IPS-20b (cell line): ENCODE data around the gene CD70.
A peak's percentile ranks its signal among the peaks of the same experiment; 100 is the strongest.
"Not testable (repeated sequence)": the region's sequence is repeated elsewhere in the genome, so short reads cannot be mapped to it uniquely, and the experiment has no call there.

ENCODE experiments used
- H3K27ac ChIP-seq: one replicate; pipeline ENCODE4 v1.5.1; 2013; ENCODE audit warnings: low read length
- H3K27me3 ChIP-seq: 2 replicates; pipeline ENCODE4 v1.6.1; 2013; ENCODE audit warnings: mild to moderate bottlenecking, low read length, inconsistent platforms; ENCODE audit not compliant: insufficient read depth
- H3K36me3 ChIP-seq: 2 replicates; pipeline ENCODE4 v1.6.1; 2013; ENCODE audit warnings: low read depth, mild to moderate bottlenecking, inconsistent platforms, low read length, moderate library complexity; ENCODE audit not compliant: insufficient read depth
- H3K4me1 ChIP-seq: 2 replicates; pipeline ENCODE4 v1.6.1; 2013; ENCODE audit warnings: mild to moderate bottlenecking, control low read depth, inconsistent platforms, low read length, moderate library complexity; ENCODE audit not compliant: insufficient read depth
- H3K4me3 ChIP-seq: 2 replicates; pipeline ENCODE4 v1.5.1; 2013; ENCODE audit warnings: mild to moderate bottlenecking, low read length, inconsistent platforms
- H3K9ac ChIP-seq: 2 replicates; pipeline ENCODE4 v1.6.1; 2013; ENCODE audit warnings: low read depth, mild to moderate bottlenecking, inconsistent platforms, low read length, moderate library complexity
- H3K9me3 ChIP-seq: 2 replicates; pipeline ENCODE4 v1.6.1; 2013; ENCODE audit warnings: mild to moderate bottlenecking, low read depth, low read length, inconsistent platforms; ENCODE audit not compliant: insufficient read depth

Gene CD70

GRCh38 chr19:6593651-6594416 lies 2.9 kb upstream of the CD70 start:
- Histone ChIP-seq H3K9me3 (no peaks in the 10 kb centered on the region), H3K4me3 (no peak overlapping the region), H3K4me1 (peaks cover 4% of the 10 kb centered on the region; the same call in 1 of the 2 replicates), H3K9ac (no peak overlapping the region), H3K36me3 (no peaks in the 10 kb centered on the region), H3K27ac (no peak overlapping the region), H3K27me3 (peaks cover 48% of the 10 kb centered on the region)

DNA sequence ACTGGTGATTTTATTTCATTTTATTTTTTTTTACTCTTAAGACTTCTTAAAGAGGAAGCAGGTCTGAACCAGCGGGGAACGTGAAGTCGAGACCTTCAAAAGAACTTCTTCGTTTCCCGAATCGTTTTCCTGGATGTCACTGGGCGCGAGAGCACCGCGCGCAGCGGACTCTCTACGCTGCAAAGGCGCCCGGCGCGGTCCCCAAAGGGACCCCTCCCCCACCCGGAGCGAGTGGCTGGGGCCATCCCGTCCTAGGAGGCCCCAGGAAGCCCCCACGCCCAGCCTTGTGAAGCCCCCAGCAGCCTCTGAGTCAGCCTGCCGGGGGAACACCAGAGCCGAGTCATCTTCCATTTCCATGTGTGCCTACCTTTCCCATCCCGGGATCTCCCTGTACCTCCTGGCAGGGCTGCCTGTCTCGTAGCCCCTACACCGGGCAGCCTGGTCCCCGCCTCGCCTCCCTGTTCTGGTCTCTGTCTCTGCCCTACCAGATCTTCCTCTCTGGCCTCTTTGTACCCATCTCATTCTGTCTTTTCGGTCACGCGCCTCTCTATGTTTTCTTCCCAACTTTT lies 608 bp downstream of the CD70 start:
- H3K9me3 ChIP-seq: 0 out of 2 replicates have a peak, but pooled peaks cover 2% of the 10 kb centered on the region
- peaks cover 16% of the 10 kb centered on the region; the same call in 1 of the 2 replicates for H3K4me1 ChIP-seq
- peak overlapping the region; percentile 70 for H3K4me3 ChIP-seq
- no peak overlapping the region for H3K9ac ChIP-seq
- no peak overlapping the region for H3K27ac ChIP-seq
- H3K36me3 ChIP-seq: no peaks in the 10 kb centered on the region
- peaks cover 82% of the 10 kb centered on the region for H3K27me3 ChIP-seq

DNA sequence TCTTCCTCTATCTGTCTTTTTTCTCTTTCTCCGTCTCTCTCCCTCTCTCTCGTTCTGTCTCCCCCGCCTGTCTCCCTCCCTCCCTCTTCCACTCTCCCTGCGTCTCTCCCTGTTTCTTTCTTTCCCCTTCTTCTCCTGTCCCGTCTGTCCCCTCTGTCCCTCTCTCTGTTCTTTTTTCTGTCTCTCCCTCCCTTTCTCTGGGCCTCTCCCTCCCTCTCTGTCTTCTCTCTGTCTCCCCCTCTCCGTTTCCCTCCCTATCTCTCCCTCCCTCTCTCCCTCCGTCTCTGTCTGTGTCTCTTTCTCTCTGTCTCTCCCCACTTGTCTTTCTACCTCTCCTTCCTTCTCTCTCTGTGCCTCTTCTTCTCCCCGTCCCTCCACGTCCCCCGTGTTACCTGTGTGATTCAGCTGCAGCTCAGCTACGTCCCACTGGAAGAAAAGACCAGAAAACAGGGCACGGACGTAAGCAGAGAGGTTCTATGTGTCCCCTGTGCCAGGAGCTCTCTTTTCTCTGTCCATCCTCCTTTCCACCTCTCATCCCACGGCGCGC lies 1.2 kb downstream of the CD70 start:
- Histone ChIP-seq H3K27me3 (peaks cover 87% of the 10 kb centered on the region), H3K4me1 (peaks cover 16% of the 10 kb centered on the region; the same call in 1 of the 2 replicates), H3K4me3 (peak overlapping the region; percentile 70)

GRCh38 chr19:6588508-6589345 lies 2.2 kb downstream of the CD70 start:
- Histone ChIP-seq H3K4me3 (peak overlapping the region; percentile 42; the same call in 1 of the 2 replicates), H3K27ac (no peak overlapping the region), H3K9me3 (0 out of 2 replicates have a peak, but pooled peaks cover 2% of the 10 kb centered on the region), H3K36me3 (no peaks in the 10 kb centered on the region), H3K4me1 (peaks cover 16% of the 10 kb centered on the region; the same call in 1 of the 2 replicates), H3K27me3 (peaks cover 82% of the 10 kb centered on the region), H3K9ac (no peak overlapping the region)

More for the DNA sequence above, 1.2 kb downstream of the CD70 start:
- Histone ChIP-seq H3K9ac (no peak overlapping the region), H3K9me3 (0 out of 2 replicates have a peak, but pooled peaks cover 2% of the 10 kb centered on the region), H3K27ac (no peak overlapping the region), H3K36me3 (no peaks in the 10 kb centered on the region)

- Histone ChIP-seq H3K9me3 (0 out of 2 replicates have a peak, but pooled peaks cover 2% of the 10 kb centered on the region), H3K4me1 (peaks cover 16% of the 10 kb centered on the region; the same call in 1 of the 2 replicates), H3K27ac (no peak overlapping the region), H3K4me3 (peak overlapping the region; percentile 65), H3K36me3 (no peaks in the 10 kb centered on the region), H3K9ac (no peak overlapping the region), H3K27me3 (peaks cover 76% of the 10 kb centered on the region)
Measured at GRCh38 chr19:6587998-6588507, 2.9 kb downstream of the CD70 start.

DNA sequence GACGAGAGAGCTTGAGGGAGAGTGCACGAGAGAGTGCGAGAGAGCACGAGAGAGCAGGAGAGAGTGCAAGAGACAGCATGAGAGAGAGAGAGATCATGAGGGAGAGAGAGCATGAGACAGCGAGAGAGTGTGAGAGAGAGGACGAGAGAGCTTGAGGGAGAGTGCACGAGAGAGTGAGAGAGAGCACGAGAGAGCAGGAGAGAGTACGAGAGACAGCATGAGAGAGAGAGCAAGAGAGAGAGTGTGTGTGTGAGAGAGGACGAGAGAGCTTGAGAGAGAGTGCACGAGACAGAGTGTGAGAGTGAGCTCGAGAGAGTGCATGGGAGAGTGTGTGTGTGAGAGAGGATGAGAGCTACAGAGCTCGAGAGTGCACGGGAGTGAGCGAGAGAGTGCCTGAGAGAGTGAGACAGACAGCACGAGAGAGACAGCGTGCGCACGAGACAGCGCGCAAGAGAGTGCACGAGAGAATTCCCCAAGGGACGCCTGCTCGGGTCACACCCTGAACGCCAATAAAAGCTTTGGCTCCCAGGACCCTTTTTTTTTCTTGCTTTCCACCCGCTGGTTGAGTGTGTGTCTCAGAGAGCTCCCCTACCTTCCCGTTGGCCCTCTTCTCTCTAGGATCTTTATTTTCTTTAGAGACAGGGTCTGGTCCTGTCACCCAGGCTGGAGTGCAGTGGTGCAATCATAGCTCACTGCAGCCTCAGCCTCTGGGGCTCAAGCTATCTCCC lies 3.7 kb downstream of the CD70 start:
- Histone ChIP-seq H3K4me1 (peaks cover 16% of the 10 kb centered on the region; the same call in 1 of the 2 replicates), H3K36me3 (no peaks in the 10 kb centered on the region), H3K27ac (no peak overlapping the region), H3K9me3 (0 out of 2 replicates have a peak, but pooled peaks cover 2% of the 10 kb centered on the region), H3K4me3 (peak overlapping the region; percentile 65), H3K9ac (peak overlapping the region; percentile 1; the same call in 1 of the 2 replicates), H3K27me3 (peaks cover 72% of the 10 kb centered on the region)

DNA sequence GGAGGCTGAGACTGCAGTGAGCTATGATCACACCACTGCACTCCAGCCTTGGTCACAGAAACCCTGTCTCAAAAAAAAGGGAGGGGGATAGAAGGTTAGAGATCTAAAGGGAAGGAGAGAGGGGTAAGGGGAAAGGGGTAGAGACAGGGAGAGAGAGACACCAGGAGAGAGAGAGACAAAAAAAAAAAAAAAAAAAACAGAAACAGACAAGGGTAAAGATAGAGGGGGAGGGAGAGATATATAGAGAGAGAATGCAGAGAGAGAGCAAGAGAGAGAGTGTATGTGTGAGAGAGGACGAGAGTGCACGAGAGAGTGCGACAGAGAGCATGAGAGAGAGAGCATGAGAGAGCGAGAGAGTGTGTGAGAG lies 4.2 kb downstream of the CD70 start:
- H3K9me3 ChIP-seq: 0 out of 2 replicates have a peak, but pooled peaks cover 2% of the 10 kb centered on the region
- H3K4me3 ChIP-seq: peak overlapping the region; percentile 65
- H3K4me1 ChIP-seq: peaks cover 16% of the 10 kb centered on the region; the same call in 1 of the 2 replicates
- H3K36me3 ChIP-seq: no peaks in the 10 kb centered on the region
- H3K27ac ChIP-seq: no peak overlapping the region
- peaks cover 69% of the 10 kb centered on the region for H3K27me3 ChIP-seq
- H3K9ac ChIP-seq: peak overlapping the region; percentile 1; the same call in 1 of the 2 replicates

DNA sequence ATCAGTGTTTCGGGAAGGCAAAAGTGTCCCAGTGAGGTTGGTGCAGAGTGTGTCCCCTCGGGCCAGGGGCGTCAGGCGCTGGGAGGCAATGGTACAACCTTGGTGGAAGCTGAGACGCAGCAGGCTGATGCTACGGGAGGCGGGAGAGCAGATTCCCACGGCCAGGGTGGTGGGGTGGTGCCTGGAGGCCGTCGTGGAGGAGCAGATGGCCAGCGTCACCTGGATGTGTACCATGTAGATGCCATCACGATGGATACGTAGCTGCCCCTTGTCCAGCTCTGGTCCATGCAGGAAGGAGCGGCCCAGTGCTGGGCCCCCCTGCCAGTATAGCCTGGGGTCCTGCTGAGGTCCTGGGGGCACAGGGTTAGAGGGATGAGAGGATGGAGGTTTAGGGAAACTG lies 4.9 kb downstream of the CD70 start:
- peaks cover 16% of the 10 kb centered on the region; the same call in 1 of the 2 replicates for H3K4me1 ChIP-seq
- H3K9ac ChIP-seq: no peak overlapping the region
- H3K9me3 ChIP-seq: 0 out of 2 replicates have a peak, but pooled peaks cover 2% of the 10 kb centered on the region
- no peaks in the 10 kb centered on the region for H3K36me3 ChIP-seq
- peaks cover 62% of the 10 kb centered on the region for H3K27me3 ChIP-seq
- H3K27ac ChIP-seq: no peak overlapping the region
- H3K4me3 ChIP-seq: no peak overlapping the region

GRCh38 chr19:6582515-6583484 lies 8.2 kb downstream of the CD70 start:
- H3K4me3 ChIP-seq, H3K36me3 ChIP-seq, H3K27ac ChIP-seq, H3K9me3 ChIP-seq, H3K9ac ChIP-seq, H3K4me1 ChIP-seq: not testable (repeated sequence)
- H3K27me3 ChIP-seq: peaks cover 30% of the 10 kb centered on the region

DNA sequence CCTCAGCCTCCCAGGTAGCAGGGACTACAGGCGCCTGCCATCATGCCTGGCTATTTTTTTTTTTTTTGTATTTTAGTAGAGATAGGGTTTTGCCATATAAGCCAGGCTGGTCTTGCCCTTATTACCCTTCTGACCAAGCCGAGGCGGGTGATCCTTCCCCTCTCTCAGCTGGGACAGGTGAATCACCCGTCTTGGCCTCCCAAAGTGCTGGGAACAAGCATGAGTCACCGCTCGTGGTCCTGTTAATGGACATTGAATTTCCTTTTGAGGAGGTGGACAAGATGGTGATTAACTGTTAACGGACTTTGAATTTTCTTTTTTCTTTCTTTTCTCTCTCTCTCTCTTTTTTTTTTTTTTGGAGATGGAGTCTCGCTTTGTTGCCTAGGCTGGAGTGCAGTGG lies 10.6 kb downstream of the CD70 start:
- Histone ChIP-seq H3K27ac (no peak overlapping the region), H3K4me1 (peaks cover 11% of the 10 kb centered on the region), H3K36me3 (no peaks in the 10 kb centered on the region), H3K9ac (no peak overlapping the region), H3K9me3 (peaks cover 10% of the 10 kb centered on the region), H3K27me3 (peaks cover 5% of the 10 kb centered on the region), H3K4me3 (no peak overlapping the region)
